Coronary artery (tissue), 2 donors: Measurements from ENCODE around the gene ZNF474.

Experiments
- DNase-seq: peaks from one replicate; pipeline ENCODE4 v3.0.0-alpha.2; 2017; ENCODE audit warnings: low spot score
- H3K27ac ChIP-seq, 2 donors: fragments of 200-600 bp; sonication (generic); one replicate each; pipeline ENCODE4 v1.5.1; 2016 to 2019
- H3K4me3 ChIP-seq: fragments of 200-600 bp; sonication (generic); 2 replicates; pipeline ENCODE4 v1.5.1; 2016; ENCODE audit warnings: mild to moderate bottlenecking, moderate library complexity
- TF ChIP-seq, protein P1 (sequence below): fragments of 200-600 bp; sonication (generic); IDR thresholded peaks from one replicate; pipeline ENCODE4 v1.5.1; 2019; ENCODE audit warnings: antibody characterized with exemption

Gene ZNF474

GRCh38 chr5:122118356-122118948, 10.9 kb upstream of the ZNF474 start:
- no peak overlapping the region for H3K27ac ChIP-seq

DNA sequence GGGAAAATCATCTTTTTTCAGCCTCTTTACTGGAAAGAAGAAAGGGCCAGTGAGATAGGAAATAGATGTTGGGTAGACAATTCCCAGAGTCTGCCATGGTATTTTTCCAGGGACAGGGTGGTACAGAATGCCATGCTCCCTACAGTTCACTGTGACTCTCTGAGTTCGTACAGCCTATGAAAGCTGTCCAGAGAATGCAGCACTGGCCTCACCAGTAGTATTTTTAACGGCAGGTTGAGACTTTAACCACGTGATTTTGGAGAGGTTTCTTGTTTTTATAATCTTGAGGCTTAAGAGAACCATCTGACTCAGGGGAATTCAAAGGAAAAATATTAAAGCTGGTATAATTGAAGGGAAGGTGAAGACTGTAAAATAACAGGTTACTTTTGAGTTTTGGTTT, 10.1 kb upstream of the ZNF474 start:
- no peak for DNase-seq
- TF ChIP-seq, protein P1, sequence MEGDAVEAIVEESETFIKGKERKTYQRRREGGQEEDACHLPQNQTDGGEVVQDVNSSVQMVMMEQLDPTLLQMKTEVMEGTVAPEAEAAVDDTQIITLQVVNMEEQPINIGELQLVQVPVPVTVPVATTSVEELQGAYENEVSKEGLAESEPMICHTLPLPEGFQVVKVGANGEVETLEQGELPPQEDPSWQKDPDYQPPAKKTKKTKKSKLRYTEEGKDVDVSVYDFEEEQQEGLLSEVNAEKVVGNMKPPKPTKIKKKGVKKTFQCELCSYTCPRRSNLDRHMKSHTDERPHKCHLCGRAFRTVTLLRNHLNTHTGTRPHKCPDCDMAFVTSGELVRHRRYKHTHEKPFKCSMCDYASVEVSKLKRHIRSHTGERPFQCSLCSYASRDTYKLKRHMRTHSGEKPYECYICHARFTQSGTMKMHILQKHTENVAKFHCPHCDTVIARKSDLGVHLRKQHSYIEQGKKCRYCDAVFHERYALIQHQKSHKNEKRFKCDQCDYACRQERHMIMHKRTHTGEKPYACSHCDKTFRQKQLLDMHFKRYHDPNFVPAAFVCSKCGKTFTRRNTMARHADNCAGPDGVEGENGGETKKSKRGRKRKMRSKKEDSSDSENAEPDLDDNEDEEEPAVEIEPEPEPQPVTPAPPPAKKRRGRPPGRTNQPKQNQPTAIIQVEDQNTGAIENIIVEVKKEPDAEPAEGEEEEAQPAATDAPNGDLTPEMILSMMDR, result no peak
- H3K27ac ChIP-seq, result no peak overlapping the region
- no peak overlapping the region for H3K4me3 ChIP-seq

More at GRCh38 chr5:122118356-122118948, 10.9 kb upstream of the ZNF474 start:
- no peak for DNase-seq
- H3K4me3 ChIP-seq, result no peak overlapping the region
- TF ChIP-seq, protein P1, result no peak

- Histone ChIP-seq H3K4me3 (no peak overlapping the region), H3K27ac (no peak overlapping the region)
- TF ChIP-seq, protein P1, result no peak
- DNase-seq, result no peak
Observed at GRCh38 chr5:122120493-122120892, 8.9 kb upstream of the ZNF474 start.

- TF ChIP-seq, protein P1, result no peak
Observed at GRCh38 chr5:122120957-122121356, 8.4 kb upstream of the ZNF474 start.

DNA sequence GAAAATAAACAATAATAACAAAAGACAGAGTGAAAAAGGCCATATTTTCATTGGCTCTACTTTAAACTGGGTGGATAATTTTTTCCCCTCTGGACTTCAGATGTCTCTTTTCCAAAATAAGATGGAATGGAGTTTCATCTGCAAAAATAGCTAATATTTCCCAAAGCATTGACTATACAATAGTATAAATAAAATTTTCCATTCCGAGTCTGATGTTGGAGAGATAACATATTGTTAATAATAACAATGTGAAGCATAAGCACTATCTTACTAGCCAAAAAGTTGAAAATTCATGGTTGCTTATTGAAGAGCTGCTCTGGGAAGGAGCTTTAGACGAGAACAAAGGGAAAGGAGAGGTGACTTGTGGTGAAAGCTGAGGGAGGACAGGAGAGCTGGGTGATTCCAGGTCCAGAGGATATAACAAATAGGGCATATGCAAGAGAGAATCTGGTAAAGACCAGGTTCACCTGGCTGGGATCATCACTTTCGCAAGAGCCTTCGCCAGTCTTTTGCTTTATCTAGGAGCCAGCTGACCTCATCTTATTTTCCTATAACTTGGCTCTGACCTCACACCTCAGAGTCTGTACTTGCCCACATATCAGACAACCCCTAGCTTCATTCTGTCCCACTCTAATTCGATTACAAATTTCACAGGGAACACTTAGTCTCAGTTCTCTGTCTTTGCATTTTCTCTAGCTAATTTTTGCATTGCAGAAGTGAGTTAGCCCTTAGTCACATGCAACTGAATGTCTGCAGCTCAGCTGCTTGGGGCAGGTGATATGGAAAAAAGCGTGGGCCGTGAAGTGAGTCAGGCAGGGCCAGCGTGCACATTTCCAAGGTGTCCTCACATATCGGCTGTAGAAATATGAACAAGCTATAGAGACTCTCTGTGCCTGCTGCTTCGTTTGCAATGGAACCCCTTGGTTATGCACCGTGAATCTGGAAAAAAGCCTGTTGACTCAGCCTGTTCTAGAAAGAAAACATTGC, 7.6 kb upstream of the ZNF474 start:
- TF ChIP-seq, protein P1, result no peak
- H3K4me3 ChIP-seq, result no peak overlapping the region
- no peak for DNase-seq
- no peak overlapping the region for H3K27ac ChIP-seq

More at GRCh38 chr5:122120957-122121356, 8.4 kb upstream of the ZNF474 start:
- H3K4me3 ChIP-seq, result no peak overlapping the region
- no peak for DNase-seq
- H3K27ac ChIP-seq, result no peak overlapping the region

DNA sequence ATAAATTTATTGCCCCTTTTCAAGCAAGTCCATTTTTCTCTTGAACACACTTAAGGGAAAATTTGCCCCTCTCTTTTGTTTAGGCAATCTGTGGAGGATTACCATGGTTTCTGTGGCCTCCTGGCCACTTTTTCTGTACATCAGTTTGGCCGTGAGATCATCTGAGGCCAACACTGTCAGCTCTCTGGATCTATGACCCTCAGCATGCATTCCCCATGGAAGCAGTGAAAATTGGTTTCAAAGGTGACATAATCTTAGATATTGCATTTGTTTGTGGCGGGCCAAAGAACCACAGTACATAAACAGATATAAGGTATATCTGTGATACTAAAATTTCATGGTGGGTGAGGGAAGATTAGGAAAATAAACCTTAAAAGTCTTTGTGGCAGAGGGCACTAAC, 4.6 kb upstream of the ZNF474 start:
- DNase-seq, result no peak
- Histone ChIP-seq H3K4me3 (no peak overlapping the region), H3K27ac (no peak overlapping the region)
- TF ChIP-seq, protein P1, result no peak
